Activated CD4-positive, alpha-beta T cell treated with anti-CD3 and anti-CD28 coated beads for 1 hour (primary cell): ENCODE measurements around the gene ZDHHC14.

Experiments used
- DNase-seq: peaks from one replicate; pipeline ENCODE4 v3.0.0-alpha.2; 2020

The ZDHHC14 gene

GRCh38 chr6:157634546-157634945 lies 253.6 kb downstream of the ZDHHC14 start:
- DNase-seq, result no peak

- DNase-seq, result no peak
These were observed 254.6 kb downstream of the ZDHHC14 start for GRCh38 chr6:157635388-157636244.

DNA sequence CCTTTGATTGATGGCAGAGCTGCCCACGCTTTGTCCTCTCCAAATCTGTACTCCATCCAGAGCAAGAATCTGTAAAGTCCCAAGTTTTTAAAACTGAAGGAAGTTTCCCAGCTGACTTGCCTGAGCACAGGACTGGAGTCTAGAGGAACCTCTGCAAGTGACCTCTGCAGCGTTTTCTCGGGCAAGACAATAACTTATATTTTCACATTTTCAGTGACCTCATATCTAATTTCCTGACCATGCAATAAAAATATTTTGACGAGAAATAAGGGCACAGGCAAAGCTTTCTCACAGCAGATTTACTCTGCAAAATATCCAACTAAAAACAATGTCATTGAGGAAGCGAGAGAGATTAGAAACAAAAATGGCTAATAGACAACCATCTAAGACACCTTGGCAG lies 256.5 kb downstream of the ZDHHC14 start:
- DNase-seq, result no peak

- DNase-seq, result no peak
These were observed 257.1 kb downstream of the ZDHHC14 start for GRCh38 chr6:157637941-157638662.

DNA sequence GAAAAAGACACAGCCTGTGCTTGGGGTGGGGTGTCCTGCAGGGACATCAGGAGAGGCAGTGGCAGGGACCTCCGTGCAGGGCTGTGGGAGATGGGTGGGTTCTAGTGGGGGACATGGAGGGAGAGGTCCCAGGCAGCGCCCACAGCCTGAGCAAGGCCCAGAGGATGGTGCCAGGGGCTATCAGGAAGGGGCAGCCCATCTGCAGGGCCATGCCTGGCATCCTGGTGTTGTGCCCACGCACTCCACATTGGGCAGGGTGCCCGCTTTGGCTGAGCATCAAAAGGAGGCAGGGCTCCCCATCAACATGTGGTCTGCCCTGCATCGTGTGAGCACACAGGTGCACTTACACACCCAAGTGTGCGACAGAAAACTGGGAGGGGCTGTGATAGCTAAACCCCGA lies 257.8 kb downstream of the ZDHHC14 start:
- DNase-seq, result no peak

DNA sequence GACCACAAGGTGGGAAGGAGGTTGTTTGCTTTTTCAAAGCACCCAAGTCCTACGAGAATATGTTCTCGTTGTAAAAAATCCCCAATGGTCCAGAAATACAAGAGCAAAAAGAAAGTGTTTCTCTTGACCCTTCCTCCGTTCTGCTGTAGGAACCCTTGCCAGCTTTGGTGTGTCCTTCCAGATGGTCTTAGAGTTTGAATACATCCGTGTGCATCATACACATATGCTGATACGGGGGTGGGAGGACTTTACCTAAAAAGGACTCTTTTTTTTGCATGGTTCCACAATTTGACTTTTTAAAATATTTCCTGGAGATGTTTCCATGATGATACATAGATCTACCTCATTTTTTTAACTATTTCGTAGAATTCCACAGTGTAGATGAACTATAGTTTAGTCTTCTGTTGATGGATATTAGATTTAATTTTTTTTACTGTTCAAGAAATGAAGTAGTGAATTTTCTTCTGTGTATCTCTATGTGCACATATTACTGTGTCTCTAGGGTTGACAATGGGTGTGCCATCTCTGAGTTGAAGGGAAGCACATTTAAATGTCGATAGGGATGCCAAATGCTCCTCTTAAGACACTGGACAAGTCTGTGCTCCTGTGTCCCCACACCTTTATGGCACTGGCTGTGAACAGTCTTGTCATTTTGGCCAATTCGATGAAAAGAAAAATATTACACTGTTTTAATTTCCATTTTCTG lies 259.9 kb downstream of the ZDHHC14 start:
- no peak for DNase-seq

- DNase-seq, result no peak
These were observed 260.8 kb downstream of the ZDHHC14 start for GRCh38 chr6:157641837-157642236.

- DNase-seq, result no peak
These were observed 261.7 kb downstream of the ZDHHC14 start for GRCh38 chr6:157642736-157643135.

DNA sequence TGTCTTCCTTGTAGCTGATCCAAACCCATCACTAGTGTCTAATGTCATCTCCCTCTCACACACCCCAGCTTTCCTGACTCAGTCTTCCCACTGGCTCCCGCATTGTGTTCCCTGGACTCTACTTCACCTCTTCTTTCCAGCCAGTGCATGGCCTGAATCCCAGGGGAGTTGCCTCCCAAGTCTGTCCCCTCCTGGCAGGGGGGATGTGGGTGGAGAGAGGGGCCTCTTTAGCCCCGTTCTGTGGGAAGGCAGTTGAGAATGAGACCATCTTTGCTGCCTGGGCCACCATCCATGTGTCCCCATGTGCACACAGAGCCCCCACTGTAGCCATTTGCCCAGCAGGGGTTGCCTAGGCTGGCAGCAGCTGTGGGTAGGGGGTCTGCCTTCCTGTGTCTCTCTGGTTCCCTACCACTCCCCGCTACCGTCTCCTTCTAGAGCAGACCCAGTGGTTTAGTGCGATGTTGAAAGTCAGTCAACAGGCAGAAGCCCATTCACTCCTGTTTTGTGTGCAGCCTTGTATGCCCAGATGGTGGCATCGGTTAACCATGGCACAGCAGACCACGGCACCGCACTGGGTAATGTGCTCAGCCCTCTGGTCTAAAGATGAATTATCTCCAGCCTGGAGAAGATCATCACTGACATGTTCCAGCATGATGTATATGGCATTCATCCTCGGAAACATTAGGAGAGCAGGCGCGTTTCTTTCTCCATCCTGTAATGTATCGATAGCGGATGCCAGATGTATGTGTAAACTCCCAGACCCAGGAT lies 263.2 kb downstream of the ZDHHC14 start:
- DNase-seq, result peak; percentile 25

- DNase-seq, result no peak
These were observed 264.3 kb downstream of the ZDHHC14 start for GRCh38 chr6:157645201-157645795.

GRCh38 chr6:157646012-157646411 lies 265.0 kb downstream of the ZDHHC14 start:
- DNase-seq, result no peak

GRCh38 chr6:157647261-157647915 lies 266.4 kb downstream of the ZDHHC14 start:
- DNase-seq, result no peak

DNA sequence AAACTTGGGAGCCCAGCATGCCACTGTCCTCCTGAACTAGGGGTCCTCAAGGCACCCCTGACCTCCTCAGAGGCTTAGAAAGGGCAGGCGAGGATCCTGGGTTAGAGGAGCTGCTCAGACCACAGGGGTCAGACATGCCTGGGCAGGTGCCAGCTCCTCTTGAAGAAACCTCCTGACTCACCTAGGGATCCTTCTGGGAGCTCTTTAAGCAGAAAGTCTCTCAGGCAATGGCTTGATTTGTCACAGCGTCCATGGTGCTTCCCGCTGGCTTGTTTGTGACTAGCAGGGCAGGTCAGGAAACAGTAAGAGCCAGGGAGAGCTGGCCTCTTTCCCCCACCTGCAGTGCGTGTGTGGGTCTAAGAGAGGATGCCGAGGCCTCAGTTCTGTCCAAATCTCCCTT lies 267.6 kb downstream of the ZDHHC14 start:
- no peak for DNase-seq

DNA sequence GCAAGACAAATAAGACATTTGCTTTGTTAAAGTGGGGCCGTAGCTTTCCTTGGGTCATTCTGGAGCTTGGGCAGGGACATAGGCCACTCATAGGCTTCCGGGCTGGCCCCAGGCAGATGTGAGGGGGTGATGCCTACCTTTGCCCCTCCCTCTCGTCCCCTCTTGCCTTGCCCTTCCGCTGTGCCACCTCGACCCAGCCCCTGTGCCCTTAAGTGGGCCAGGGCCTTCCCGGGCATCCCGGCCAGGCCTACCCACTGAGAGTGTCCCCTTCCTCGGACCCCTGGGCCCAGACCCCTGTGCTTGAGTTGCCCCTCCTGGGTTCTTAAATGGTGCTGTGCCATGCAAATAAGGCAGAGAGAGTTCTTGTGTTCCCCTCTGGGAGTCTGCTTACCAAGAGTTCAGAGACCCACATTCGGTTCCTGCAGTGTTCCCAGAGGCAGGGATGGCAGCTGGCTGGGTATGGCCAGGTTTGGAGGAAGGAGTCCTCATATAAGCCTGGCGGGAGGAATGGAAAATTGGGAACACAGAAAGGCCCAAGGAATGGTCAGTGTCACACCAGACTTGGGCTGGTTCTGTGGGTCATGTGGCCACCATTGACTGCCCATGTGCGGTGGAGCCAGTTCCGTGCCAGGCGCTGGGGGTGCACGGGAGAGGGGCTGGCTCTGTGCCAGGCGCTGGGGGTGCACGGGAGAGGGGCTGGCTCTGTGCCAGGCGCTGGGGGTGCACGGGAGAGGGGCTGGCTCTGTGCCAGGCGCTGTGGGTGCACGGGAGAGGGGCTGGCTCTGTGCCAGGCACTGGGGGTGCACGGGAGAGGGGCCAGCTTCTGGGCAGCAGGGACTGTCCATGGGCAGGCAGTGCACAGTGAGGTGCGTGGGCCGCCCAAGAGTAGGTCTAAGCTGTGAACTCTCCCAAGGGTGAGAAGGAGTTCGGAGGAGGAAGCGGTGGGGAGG lies 268.6 kb downstream of the ZDHHC14 start:
- no peak for DNase-seq

- DNase-seq, result no peak
These were observed 269.3 kb downstream of the ZDHHC14 start for GRCh38 chr6:157650261-157650640.

DNA sequence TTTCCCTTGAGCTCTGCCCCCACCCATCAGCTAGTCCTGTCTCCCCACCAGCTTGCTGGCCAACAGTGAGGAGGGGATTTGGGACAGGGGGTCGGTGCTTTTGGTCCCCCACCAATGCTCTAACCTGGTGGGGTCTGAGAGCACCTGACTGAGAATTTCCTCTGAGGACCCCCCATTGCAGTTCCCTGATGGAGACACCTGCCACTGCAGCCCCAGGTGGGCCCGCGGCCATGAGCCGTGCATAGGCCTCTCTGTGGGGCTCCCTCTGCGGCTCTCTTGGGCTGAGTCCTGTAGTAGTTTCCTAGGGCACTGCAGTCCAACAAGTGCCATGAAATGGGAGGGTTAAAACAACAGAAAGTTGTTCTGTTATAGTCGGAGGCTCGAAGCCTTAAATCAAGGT lies 269.8 kb downstream of the ZDHHC14 start:
- DNase-seq, result no peak

DNA sequence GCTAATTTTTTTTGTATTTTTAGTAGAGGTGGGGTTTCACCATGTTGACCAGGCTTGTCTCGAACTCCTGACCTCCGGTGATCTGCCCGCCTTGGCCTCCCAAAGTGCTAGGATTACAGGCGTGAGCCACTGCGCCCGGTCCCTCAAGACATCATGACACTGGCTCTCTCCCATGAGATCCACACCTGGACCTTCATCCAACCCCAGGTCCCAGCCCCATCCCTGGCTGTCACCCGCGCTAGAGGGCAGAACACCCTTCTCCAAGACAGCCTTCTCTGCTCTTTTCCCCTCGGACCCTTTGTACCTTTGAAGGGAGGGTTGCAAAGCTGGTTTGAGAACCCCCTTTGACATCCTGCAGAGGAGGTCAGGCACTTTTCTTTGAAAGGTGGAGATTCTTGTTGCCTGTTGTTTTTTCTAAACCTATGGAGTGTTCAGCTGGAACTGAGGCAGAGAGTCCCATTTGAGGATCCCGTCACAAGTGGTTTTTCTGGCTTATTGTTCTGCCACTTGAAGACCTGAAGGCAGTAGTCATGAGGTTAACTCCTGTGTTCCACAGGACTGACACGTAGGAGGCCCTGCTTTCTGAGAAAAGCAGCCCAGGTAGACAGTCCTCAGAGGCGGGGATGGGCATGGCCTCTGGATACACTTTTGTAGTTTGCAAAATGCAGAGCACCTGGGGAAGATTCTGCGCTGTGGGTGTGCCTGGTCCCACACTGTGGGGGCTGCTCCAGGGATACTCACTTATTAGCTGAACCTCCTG lies 270.9 kb downstream of the ZDHHC14 start:
- DNase-seq, result no peak

DNA sequence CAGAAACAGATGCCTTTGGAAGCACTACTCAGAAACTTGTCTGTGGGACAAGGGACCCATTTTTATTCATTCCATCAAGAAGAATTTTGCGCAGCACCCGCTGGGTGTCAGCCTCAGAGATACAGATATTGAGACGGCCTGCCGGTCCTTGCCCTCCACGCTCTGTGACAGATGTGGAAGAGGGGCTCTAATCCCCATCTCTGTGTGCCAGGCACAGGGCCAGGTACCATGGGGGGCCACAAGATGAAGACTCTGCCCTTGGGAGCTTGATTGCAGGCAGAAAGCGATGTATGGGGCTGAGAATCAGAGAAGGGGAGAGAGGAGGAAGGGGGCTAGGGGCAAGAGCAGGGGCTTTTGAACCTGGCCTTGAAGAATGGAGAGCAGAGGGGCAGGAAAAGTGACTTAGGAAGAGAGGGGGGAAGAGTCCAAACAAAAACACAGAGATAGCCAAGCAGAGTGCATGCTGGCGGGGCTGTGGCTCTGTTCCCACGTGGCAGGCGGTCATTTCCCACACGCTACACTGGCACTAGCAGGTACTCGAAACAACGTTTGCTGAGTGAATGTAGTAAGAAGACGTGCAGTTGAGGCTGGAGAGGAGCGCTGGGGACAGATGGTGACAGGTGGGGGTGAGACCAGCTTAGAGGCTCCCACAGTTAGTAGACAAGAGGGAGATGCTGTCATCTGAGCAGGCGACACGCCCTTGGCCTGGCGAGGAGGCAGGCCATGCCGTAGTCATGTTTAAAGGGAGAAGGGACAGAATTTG lies 271.8 kb downstream of the ZDHHC14 start:
- no peak for DNase-seq

DNA sequence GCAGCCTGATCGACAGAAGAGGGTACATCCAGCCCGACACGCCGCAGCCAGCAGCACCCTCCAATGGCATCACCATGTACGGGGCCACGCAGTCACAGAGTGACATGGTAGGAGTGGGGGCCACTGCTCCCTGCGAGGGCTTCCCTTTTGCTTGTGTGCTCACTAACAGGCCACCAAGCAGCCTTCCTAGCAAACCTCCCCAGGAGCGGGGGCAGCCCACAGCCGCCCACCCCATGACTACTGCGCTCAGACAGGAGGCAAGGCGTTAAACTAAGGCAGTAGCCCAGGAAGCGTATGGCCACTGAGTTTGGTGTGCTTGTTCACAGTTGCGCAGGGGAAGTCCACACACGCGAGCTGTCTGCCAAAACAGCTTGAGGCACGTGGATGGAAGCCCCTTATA lies 272.5 kb downstream of the ZDHHC14 start:
- no peak for DNase-seq
